Endothelial cell of umbilical vein (primary cell): ENCODE results near the gene FXYD3. TPM values are rescaled to one million over a fixed set of nuclear protein-coding genes. Genes with fewer than 3 reads are reported as not detected.

ENCODE experiments used
- BruUV-seq: library from RNA; stranded (reverse); fragments of 400-500 nt; replicated peaks from 2 replicates; lab custom pipeline; 2021; lab: Mats Ljungman, UMichigan
- CTCF ChIA-PET: fragments of 300-600, 350-600 bp; sonication (Branson Sonifier 250); formaldehyde crosslinking; loops from one replicate; lab custom pipeline; 2021; ENCODE audit warnings: antibody characterized with exemption, inconsistent platforms; lab: Charles Lee
- POLR2A ChIA-PET: fragments of 300-600, 350-600 bp; sonication (Branson Sonifier 250); formaldehyde crosslinking; loops from one replicate; lab custom pipeline; 2021; ENCODE audit warnings: antibody characterized with exemption, inconsistent platforms; lab: Charles Lee
- DNase-seq: peaks from one replicate; pipeline ENCODE4 v3.0.0-alpha.2; 2011; ENCODE audit warnings: low read depth, low spot score
- FAIRE-seq: peaks from 2 replicates; lab custom pipeline; 2011; peaks lifted over from hg19 to GRCh38; lab: Jason Lieb, UNC
- H2AFZ ChIP-seq: 2 replicates; pipeline ENCODE4 v1.6.0; 2012; ENCODE audit warnings: low read depth, low read length, control low read depth, inconsistent platforms
- H3K27ac ChIP-seq: 2 replicates; pipeline ENCODE4 v1.5.1; 2011; ENCODE audit warnings: low read depth, mild to moderate bottlenecking, control low read depth, low read length, moderate library complexity; ENCODE audit not compliant: insufficient read depth
- H3K27me3 ChIP-seq, 2 experiments: 2 replicates each; pipeline versions ENCODE4 v1.6.0 to v1.6.1; 2011; ENCODE audit warnings: low read length in 2 of 2, mixed read lengths in 1 of 2; ENCODE audit not compliant: control insufficient read depth in 2 of 2, insufficient read depth in 2 of 2
- H3K36me3 ChIP-seq, 2 experiments: 2 replicates in 1 of 2; 3 replicates in 1 of 2; pipeline ENCODE4 v1.5.1; 2011; ENCODE audit warnings: low read length in 2 of 2, mild to moderate bottlenecking in 1 of 2, moderate library complexity in 1 of 2; ENCODE audit not compliant: control insufficient read depth in 2 of 2, insufficient read depth in 2 of 2; ENCODE audit errors: extremely low read depth in 1 of 2
- H3K4me1 ChIP-seq: 3 replicates; pipeline ENCODE4 v1.5.1; 2011; ENCODE audit warnings: mild to moderate bottlenecking, low read length; ENCODE audit not compliant: control insufficient read depth, insufficient read depth; ENCODE audit errors: extremely low read depth
- H3K4me2 ChIP-seq: 2 replicates; pipeline ENCODE4 v1.6.1; 2011; ENCODE audit warnings: low read length, control low read depth, mixed read lengths; ENCODE audit not compliant: insufficient read depth
- H3K4me3 ChIP-seq, 3 experiments: fragments of 200-600 bp in 1 of 3; sonication (generic), shearing (Covaris generic) in 1 of 3; replicated peaks in 1 of 3; 2 replicates each; pipeline ENCODE4 v1.5.1; 2011 to 2016; ENCODE audit warnings: control low read depth in 3 of 3, low read length in 3 of 3, mild to moderate bottlenecking in 2 of 3, inconsistent platforms in 1 of 3, low read depth in 1 of 3, moderate library complexity in 1 of 3; ENCODE audit not compliant: insufficient read depth in 1 of 3
- H3K79me2 ChIP-seq: 2 replicates; pipeline ENCODE4 v1.6.0; 2012; ENCODE audit warnings: low read length, inconsistent platforms; ENCODE audit not compliant: control insufficient read depth, insufficient read depth
- H3K9ac ChIP-seq: replicated peaks from 2 replicates; pipeline ENCODE3; 2011; ENCODE audit warnings: low read length, control low read depth; ENCODE audit not compliant: insufficient read depth; ENCODE audit errors: extremely low read depth
- H3K9me1 ChIP-seq: replicated peaks from 3 replicates; pipeline ENCODE4 v1.6.0; 2011; ENCODE audit warnings: mild to moderate bottlenecking, low read length; ENCODE audit not compliant: control insufficient read depth, insufficient read depth; ENCODE audit errors: extremely low read depth
- H3K9me3 ChIP-seq: replicated peaks from 2 replicates; pipeline ENCODE4 v1.5.1; 2012; ENCODE audit warnings: low read length, inconsistent platforms; ENCODE audit not compliant: control insufficient read depth, insufficient read depth
- H4K20me1 ChIP-seq: replicated peaks from 2 replicates; pipeline ENCODE3; 2011; ENCODE audit warnings: mild to moderate bottlenecking, low read length; ENCODE audit not compliant: control insufficient read depth, insufficient read depth; ENCODE audit errors: extremely low read depth
- EZH2 ChIP-seq: IDR thresholded peaks from 2 replicates; pipeline ENCODE4 v1.6.1; 2012; ENCODE audit warnings: borderline replicate concordance, low read depth, mild to moderate bottlenecking, moderate library complexity, low read length, inconsistent platforms; ENCODE audit not compliant: severe bottlenecking
- FOS ChIP-seq: IDR thresholded peaks from 2 replicates; pipeline ENCODE4 v1.6.1; 2011; ENCODE audit warnings: mild to moderate bottlenecking, low read length, moderate library complexity, borderline replicate concordance; ENCODE audit not compliant: insufficient read depth
- GATA2 ChIP-seq: IDR thresholded peaks from 2 replicates; pipeline ENCODE4 v1.7.0; 2011; ENCODE audit warnings: low read depth, mild to moderate bottlenecking, moderate library complexity, mixed read lengths, low read length; ENCODE audit not compliant: insufficient read length, insufficient read depth
- JUN ChIP-seq: IDR thresholded peaks from 2 replicates; pipeline ENCODE4 v1.6.1; 2011; ENCODE audit warnings: borderline replicate concordance, low read depth; ENCODE audit not compliant: insufficient read length, insufficient read depth
- MYC ChIP-seq: IDR thresholded peaks from one replicate; pipeline ENCODE4 v1.6.1; 2011; ENCODE audit warnings: mild to moderate bottlenecking, low read depth, low read length
- POLR2A ChIP-seq: IDR thresholded peaks from 2 replicates; pipeline ENCODE4 v1.6.1; 2012; ENCODE audit warnings: low read depth, mild to moderate bottlenecking, control low read depth, low read length
- POLR2AphosphoS5 ChIP-seq: IDR thresholded peaks from 2 replicates; pipeline ENCODE4 v1.6.1; 2012; ENCODE audit warnings: low read depth, mild to moderate bottlenecking, control low read depth, low read length, moderate library complexity; ENCODE audit not compliant: insufficient read depth
- dilution Hi-C: fragments of 300-500 bp; cut with MboI; formaldehyde crosslinking; loops from one replicate; pipeline ENCODE4 v1.15.0; 2019; ENCODE audit warnings: low sequenced_read_pairs; ENCODE audit not compliant: extremely low pct_ligation_motif_present
- intact Hi-C: fragments of 100-400 bp; cut with micrococcal nuclease; formaldehyde crosslinking; loops from one replicate; pipeline ENCODE4 v1.10.0; 2022
- polyA plus RNA-seq, 4 experiments: library from polyadenylated mRNA; depleted of rRNA in 3 of 4; stranded (reverse) in 3 of 4; unstranded in 1 of 4; fragments of >200 nt; gene quantifications; 2 replicates each; pipeline versions ENCODE4 v1.2.1 to v1.2.3, GENCODE V29; 2011 to 2012; ENCODE audit warnings: missing spikeins in 1 of 4
- total RNA-seq: library from RNA; stranded (reverse); gene quantifications from 2 replicates; pipeline ENCODE4 v1.2.3, GENCODE V29; 2021
- TF ChIP-seq, protein P1 (sequence below): IDR thresholded peaks from 2 replicates; pipeline ENCODE4 v1.6.1; 2011; ENCODE audit not compliant: insufficient read depth, insufficient read length
- TF ChIP-seq, protein P2 (sequence below), 2 donors: IDR thresholded peaks; 1 replicate in 1 of 2; 2 replicates in 1 of 2; pipeline ENCODE4 v1.5.1; 2011; ENCODE audit warnings: low read length in 2 of 2, mild to moderate bottlenecking in 2 of 2, moderate library complexity in 2 of 2, control low read depth in 1 of 2, inconsistent platforms in 1 of 2, low read depth in 1 of 2; ENCODE audit not compliant: insufficient read depth in 1 of 2; ENCODE audit errors: extremely low read depth in 1 of 2

The FXYD3 gene
- total and polyA plus RNA-seq, 2 donors (not counting 3 experiments of a cell fraction or from before 2014, with no cell fraction given): not detected

DNA sequence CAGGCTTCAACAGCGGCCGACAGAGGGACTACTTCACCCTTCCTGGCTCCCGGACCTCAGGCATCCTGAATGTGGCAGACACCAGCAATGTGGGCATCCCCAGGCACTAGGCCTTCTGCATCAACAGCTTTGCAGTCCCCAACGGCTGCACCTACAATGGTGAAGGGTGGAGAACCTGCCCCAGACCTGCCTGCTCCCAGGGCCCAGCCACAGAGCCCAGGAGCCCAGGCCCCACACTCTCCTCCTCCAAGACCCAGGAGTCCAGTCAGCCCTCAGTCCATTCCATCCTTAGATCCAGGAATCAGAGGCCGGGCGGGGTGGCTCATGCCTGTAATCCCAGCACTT lies 39.6 kb upstream of the FXYD3 start:
- Histone ChIP-seq H3K9me3 (no peaks in the 10 kb centered on the region), H3K4me1 (no peaks in the 10 kb centered on the region), H3K27me3 (no peaks in the 10 kb centered on the region), H3K79me2 (no peaks in the 10 kb centered on the region), H2AFZ (no peak overlapping the region), H3K27ac (no peak overlapping the region), H3K36me3 (no peaks in the 10 kb centered on the region), H3K9me1 (no peaks in the 10 kb centered on the region), H3K9ac (no peak overlapping the region), H3K4me2 (no peak overlapping the region), H3K4me3 (no peak overlapping the region), H4K20me1 (no peaks in the 10 kb centered on the region)
- TF ChIP-seq GATA2 (no peak), POLR2A (no peak), POLR2AphosphoS5 (no peak), MYC (no peak), FOS (no peak), EZH2 (no peak), JUN (no peak)
- TF ChIP-seq, protein P1, sequence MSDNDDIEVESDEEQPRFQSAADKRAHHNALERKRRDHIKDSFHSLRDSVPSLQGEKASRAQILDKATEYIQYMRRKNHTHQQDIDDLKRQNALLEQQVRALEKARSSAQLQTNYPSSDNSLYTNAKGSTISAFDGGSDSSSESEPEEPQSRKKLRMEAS: no peak
- TF ChIP-seq, protein P2, sequence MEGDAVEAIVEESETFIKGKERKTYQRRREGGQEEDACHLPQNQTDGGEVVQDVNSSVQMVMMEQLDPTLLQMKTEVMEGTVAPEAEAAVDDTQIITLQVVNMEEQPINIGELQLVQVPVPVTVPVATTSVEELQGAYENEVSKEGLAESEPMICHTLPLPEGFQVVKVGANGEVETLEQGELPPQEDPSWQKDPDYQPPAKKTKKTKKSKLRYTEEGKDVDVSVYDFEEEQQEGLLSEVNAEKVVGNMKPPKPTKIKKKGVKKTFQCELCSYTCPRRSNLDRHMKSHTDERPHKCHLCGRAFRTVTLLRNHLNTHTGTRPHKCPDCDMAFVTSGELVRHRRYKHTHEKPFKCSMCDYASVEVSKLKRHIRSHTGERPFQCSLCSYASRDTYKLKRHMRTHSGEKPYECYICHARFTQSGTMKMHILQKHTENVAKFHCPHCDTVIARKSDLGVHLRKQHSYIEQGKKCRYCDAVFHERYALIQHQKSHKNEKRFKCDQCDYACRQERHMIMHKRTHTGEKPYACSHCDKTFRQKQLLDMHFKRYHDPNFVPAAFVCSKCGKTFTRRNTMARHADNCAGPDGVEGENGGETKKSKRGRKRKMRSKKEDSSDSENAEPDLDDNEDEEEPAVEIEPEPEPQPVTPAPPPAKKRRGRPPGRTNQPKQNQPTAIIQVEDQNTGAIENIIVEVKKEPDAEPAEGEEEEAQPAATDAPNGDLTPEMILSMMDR (IDR thresholded peaks at IDR 0.05; ENCODE audit: extremely low read depth in 1 of 2, insufficient read depth in 1 of 2, low read depth in 1 of 2, low read length in 2 of 2): no peak
- ChIA-PET POLR2A (no interaction called here), CTCF (no interaction called here)
- dilution Hi-C loops (no loop called here), intact Hi-C loops (no loop called here)
- BruUV-seq: no TSS peak
- FAIRE-seq (no peak), DNase-seq (no peak)
